CD4-positive, alpha-beta T cell (primary cell): Measurements from ENCODE around the gene RIC8A. TPM values are rescaled to one million over a fixed set of nuclear protein-coding genes. Genes with fewer than 3 reads are reported as not detected.

ENCODE experiments used
- ATAC-seq: fragments of 200-7000 bp; cut with Tn5 transposase; one replicate; pipeline ENCODE4 v1.10.0; 2022; ENCODE audit warnings: mild to moderate bottlenecking; ENCODE audit not compliant: poor library complexity
- CTCF ChIA-PET: fragments of 350-600 bp; sonication (Branson Sonifier 250); formaldehyde crosslinking; loops from one replicate; lab custom pipeline; 2021; ENCODE audit warnings: antibody characterized with exemption, inconsistent platforms; lab: Charles Lee
- POLR2A ChIA-PET: fragments of 350-600 bp; sonication (Branson Sonifier 250); formaldehyde crosslinking; loops from one replicate; lab custom pipeline; 2021; ENCODE audit warnings: antibody characterized with exemption, inconsistent platforms; lab: Charles Lee
- DNase-seq, 14 experiments: peaks; one replicate each; pipeline ENCODE4 v3.0.0-alpha.2; 2013 to 2020; ENCODE audit warnings: mixed read lengths in 2 of 14
- H3K27ac ChIP-seq, 2 donors: one replicate each; pipeline versions ENCODE4 v1.5.1 to v1.7.0; 2013; ENCODE audit warnings: low read length in 2 of 2, low read depth in 1 of 2, mild to moderate bottlenecking in 1 of 2
- H3K27me3 ChIP-seq, 2 experiments: 1 replicate in 1 of 2; 2 replicates in 1 of 2; pipeline versions ENCODE4 v1.6.1 to v1.7.0; 2013; ENCODE audit warnings: low read length in 2 of 2, control low read depth in 1 of 2, mild to moderate bottlenecking in 1 of 2, moderate library complexity in 1 of 2; ENCODE audit not compliant: insufficient read depth in 2 of 2, control insufficient read depth in 1 of 2
- H3K36me3 ChIP-seq: one replicate; pipeline ENCODE4 v1.6.1; 2013; ENCODE audit warnings: low read length, control low read depth; ENCODE audit not compliant: insufficient read depth
- H3K4me1 ChIP-seq: one replicate; pipeline ENCODE4 v1.6.1; 2013; ENCODE audit warnings: low read length, control low read depth; ENCODE audit not compliant: insufficient read depth
- H3K4me3 ChIP-seq: one replicate; pipeline ENCODE4 v1.5.1; 2013; ENCODE audit warnings: mild to moderate bottlenecking, low read length, moderate library complexity
- H3K9me3 ChIP-seq, 2 experiments: 1 replicate in 1 of 2; 2 replicates in 1 of 2; pipeline versions ENCODE4 v1.6.1 to v1.7.0; 2013; ENCODE audit warnings: low read length in 2 of 2, mild to moderate bottlenecking in 2 of 2, control low read depth in 1 of 2, moderate library complexity in 1 of 2; ENCODE audit not compliant: control insufficient read depth in 1 of 2, insufficient read depth in 1 of 2
- H3K27ac Mint-ChIP-seq: one replicate; pipeline ENCODE4 v1.8.0; 2020; ENCODE audit warnings: mixed read lengths
- H3K27me3 Mint-ChIP-seq: one replicate; pipeline ENCODE4 v1.8.0; 2021; ENCODE audit warnings: mixed read lengths
- H3K36me3 Mint-ChIP-seq: one replicate; pipeline ENCODE4 v1.8.0; 2021; ENCODE audit warnings: low read depth, mixed read lengths
- H3K4me1 Mint-ChIP-seq: one replicate; pipeline ENCODE4 v1.8.0; 2021; ENCODE audit warnings: low read depth, mixed read lengths
- H3K4me3 Mint-ChIP-seq: one replicate; pipeline ENCODE4 v1.8.0; 2020; ENCODE audit warnings: mild to moderate bottlenecking, mixed read lengths
- H3K9me3 Mint-ChIP-seq: one replicate; pipeline ENCODE4 v1.8.0; 2020; ENCODE audit warnings: mixed read lengths
- CTCF ChIP-seq: fragments of 200-600 bp; IDR thresholded peaks from one replicate; pipeline ENCODE4 v1.8.0; 2022; ENCODE audit warnings: antibody characterized with exemption, mild to moderate bottlenecking
- intact Hi-C, 2 experiments: fragments of 100-400 bp; cut with DNase I in 1 of 2; cut with micrococcal nuclease in 1 of 2; formaldehyde crosslinking; loops; one replicate each; pipeline versions ENCODE4 v1.15.1 to v1.9.0; 2023 to 2025; cut with DNase I, micrococcal nuclease
- total RNA-seq, 174 experiments: library from RNA in 2 of 174; stranded (reverse) in 2 of 174; gene quantifications; one replicate each; pipeline ENCODE4 v1.2.3 and lab custom pipeline; 2021 to 2026

The RIC8A gene
- total RNA-seq, 2 experiments from 2014 or later = 99.6 to 104 TPM

GRCh38 chr11:241634-242033 is 34.1 kb downstream of the RIC8A start:
- ATAC-seq (no peak), DNase-seq (no peak)
- no peak overlapping the region for H3K4me3 ChIP-seq
- Mint-ChIP-seq H3K27ac (peak overlapping the region; percentile 1), H3K36me3 (peaks cover 85% of the 10 kb centered on the region), H3K27me3 (no peaks in the 10 kb centered on the region), H3K4me3 (peak overlapping the region; percentile 22), H3K4me1 (peaks cover 50% of the 10 kb centered on the region), H3K9me3 (no peaks in the 10 kb centered on the region)
- H3K27ac ChIP-seq = no peak overlapping the region
- no peaks in the 10 kb centered on the region for H3K9me3 ChIP-seq
- CTCF ChIA-PET = interaction anchor here (2.0 kb wide), 1 partner anchor 9 kb away, joined by 9 read pairs; no protein-coding TSS in a partner anchor
- TF ChIP-seq CTCF = no peak
- H3K4me1 ChIP-seq = peaks cover 17% of the 10 kb centered on the region
- peaks cover 61% of the 10 kb centered on the region for H3K36me3 ChIP-seq
- intact Hi-C loops = no loop called here
- POLR2A ChIA-PET = interaction anchor here (1.1 kb wide), 1 partner anchor 34 kb away, joined by 3 read pairs; the partner anchor contains the start of genes BET1L and RIC8A
- no peaks in the 10 kb centered on the region for H3K27me3 ChIP-seq

GRCh38 chr11:244376-244775 is 36.9 kb downstream of the RIC8A start:
- H3K36me3 Mint-ChIP-seq = peaks cover 93% of the 10 kb centered on the region
- H3K27ac Mint-ChIP-seq = no peak overlapping the region
- no peaks in the 10 kb centered on the region for H3K9me3 Mint-ChIP-seq
- no peaks in the 10 kb centered on the region for H3K9me3 ChIP-seq
- peaks cover 25% of the 10 kb centered on the region for H3K4me1 Mint-ChIP-seq
- ChIA-PET POLR2A (interaction anchor here (1.2 kb wide), 1 partner anchor 575 kb away, joined by 3 read pairs; no protein-coding TSS in a partner anchor), CTCF (no interaction called here)
- no peak for TF ChIP-seq CTCF
- H3K27ac ChIP-seq = no peak overlapping the region
- H3K4me1 ChIP-seq = peaks cover 4% of the 10 kb centered on the region
- ATAC-seq (no peak), DNase-seq (no peak)
- H3K4me3 Mint-ChIP-seq = no peak overlapping the region
- H3K27me3 ChIP-seq = no peaks in the 10 kb centered on the region
- no peaks in the 10 kb centered on the region for H3K27me3 Mint-ChIP-seq
- H3K36me3 ChIP-seq = peaks cover 82% of the 10 kb centered on the region
- intact Hi-C loops = no loop called here
- H3K4me3 ChIP-seq = no peak overlapping the region

- peaks cover 13% of the 10 kb centered on the region for H3K4me1 Mint-ChIP-seq
- no peak overlapping the region for H3K27ac ChIP-seq
- no peak for DNase-seq
- no peaks in the 10 kb centered on the region for H3K27me3 ChIP-seq
- no peak overlapping the region for H3K27ac Mint-ChIP-seq
- H3K9me3 ChIP-seq = no peaks in the 10 kb centered on the region
- ATAC-seq = no peak
- CTCF ChIA-PET = interaction anchor here (1.3 kb wide), 1 partner anchor 115 kb away, joined by 4 read pairs; no protein-coding TSS in a partner anchor
- peaks cover 98% of the 10 kb centered on the region for H3K36me3 Mint-ChIP-seq
- peaks cover 10% of the 10 kb centered on the region for H3K4me1 ChIP-seq
- intact Hi-C loops = no loop called here
- POLR2A ChIA-PET = interaction anchor here (1.2 to 3.6 kb wide), 3 partner anchors 32 to 41 kb away, joined by 3 to 51 read pairs (median 4); partner anchors contain the start of genes BET1L, PGGHG and RIC8A
- peaks cover 93% of the 10 kb centered on the region for H3K36me3 ChIP-seq
- no peak overlapping the region for H3K4me3 ChIP-seq
- H3K9me3 Mint-ChIP-seq = no peaks in the 10 kb centered on the region
- no peak overlapping the region for H3K4me3 Mint-ChIP-seq
- no peak for TF ChIP-seq CTCF
- no peaks in the 10 kb centered on the region for H3K27me3 Mint-ChIP-seq
Observed at GRCh38 chr11:249062-249461, 41.6 kb downstream of the RIC8A start.
